HG03571 (cell line): Measurements from ENCODE around the gene FAM193A.
A peak's percentile ranks its signal among the peaks of the same experiment; 100 is the strongest.
"Not testable (repeated sequence)": the region's sequence is repeated elsewhere in the genome, so short reads cannot be mapped to it uniquely, and the experiment has no call there.

Experiments used
- ATAC-seq: cut with Tn5 transposase; IDR thresholded peaks from one replicate; pipeline ENCODE4 v1.9.1; 2021; ENCODE audit not compliant: unreplicated experiment

Gene FAM193A

GRCh38 chr4:2574009-2574408 lies 37.6 kb downstream of the FAM193A start:
- ATAC-seq = no peak

DNA sequence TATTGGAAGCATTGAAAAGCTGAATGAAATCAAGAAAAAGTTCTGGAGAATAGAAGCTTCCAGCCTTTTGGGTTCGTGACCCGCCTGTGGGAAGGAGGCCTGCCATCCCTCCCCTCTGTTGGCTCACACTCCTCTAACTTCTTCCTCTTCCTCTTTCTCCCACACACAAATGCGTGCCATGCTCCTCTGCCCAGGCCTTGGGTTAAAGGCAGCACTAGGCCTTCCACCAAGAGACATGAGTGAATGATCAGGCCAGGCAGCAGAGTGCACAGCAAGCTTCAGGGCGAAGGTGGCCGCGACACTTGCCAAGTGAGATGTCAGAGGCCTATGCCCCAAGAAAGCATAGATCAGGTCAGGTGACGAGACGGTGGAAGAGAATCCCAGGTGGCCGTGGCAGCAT lies 38.4 kb downstream of the FAM193A start:
- no peak for ATAC-seq

- no peak for ATAC-seq
Observed at GRCh38 chr4:2576290-2576689, 39.8 kb downstream of the FAM193A start.

- no peak for ATAC-seq
Observed at GRCh38 chr4:2578106-2578505, 41.7 kb downstream of the FAM193A start.

DNA sequence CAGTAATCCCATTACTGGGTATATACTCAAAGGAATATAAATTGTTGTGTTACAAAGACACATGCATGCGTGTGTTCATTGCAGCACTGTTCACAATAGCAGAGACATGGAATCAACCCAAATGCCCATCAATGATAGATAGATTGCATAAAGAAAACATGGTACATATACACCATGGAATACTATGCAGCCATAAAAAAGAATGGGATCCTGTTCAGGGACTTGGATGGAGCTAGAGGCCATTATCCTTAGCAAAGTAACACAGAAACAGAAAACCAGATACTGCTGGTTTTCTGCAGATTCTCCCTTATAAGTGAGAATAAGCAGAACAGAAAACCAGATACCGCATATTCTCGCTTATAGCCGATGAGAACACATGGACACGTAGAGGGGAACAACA lies 43.5 kb downstream of the FAM193A start:
- ATAC-seq = no peak

GRCh38 chr4:2583092-2583491 lies 46.6 kb downstream of the FAM193A start:
- ATAC-seq = no peak

- ATAC-seq = no peak
Observed at GRCh38 chr4:2583517-2583916, 47.1 kb downstream of the FAM193A start.

- no peak for ATAC-seq
Observed at GRCh38 chr4:2586502-2586901, 50.1 kb downstream of the FAM193A start.

DNA sequence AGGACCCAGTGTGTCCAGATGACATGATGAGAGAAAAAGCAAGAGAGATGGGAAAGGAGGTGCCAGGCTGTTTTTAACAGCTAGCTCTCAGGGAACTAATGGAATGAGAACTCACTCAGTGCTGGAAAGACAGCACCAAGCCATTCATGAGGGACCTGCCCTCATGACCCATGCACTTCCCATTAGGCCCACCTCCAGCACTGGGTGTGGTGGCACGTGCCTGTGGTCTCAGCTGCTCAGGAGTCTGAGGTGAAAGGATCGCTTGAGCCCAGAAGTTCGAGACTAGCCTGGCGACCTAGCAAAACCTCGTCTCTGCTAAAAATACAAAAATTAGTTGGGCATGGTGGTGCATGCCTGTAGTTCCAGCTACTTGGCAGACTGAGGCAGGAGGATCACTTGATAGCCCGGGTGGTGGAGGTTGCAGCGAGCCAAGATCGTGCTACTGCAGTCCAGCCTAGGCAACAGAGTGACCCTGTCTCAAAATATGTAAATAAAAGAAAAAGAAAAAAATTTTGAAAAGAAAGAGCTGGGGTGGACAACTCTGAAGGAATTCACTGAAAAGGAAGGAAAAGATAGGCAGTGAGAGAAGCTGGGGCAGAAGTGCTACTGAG lies 50.9 kb downstream of the FAM193A start:
- no peak for ATAC-seq

DNA sequence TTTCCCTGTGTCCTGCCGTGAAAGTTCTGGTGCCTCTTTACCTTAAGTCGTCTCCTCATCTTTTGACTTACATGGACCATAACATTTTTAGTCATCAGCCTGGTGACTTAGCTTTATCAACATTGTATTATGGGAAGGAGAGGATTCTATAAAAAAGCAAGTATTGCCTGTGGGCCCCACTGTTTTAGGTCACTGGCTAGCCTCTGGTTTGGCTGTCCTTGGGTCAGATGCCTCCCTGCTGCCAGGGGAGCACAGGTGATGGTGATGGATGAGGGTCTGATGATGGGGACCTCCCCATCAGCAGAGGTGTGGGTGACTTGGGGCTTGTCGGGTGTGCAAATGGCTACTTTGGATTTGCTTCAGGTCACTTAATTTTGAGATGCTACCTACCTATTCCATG lies 51.8 kb downstream of the FAM193A start:
- ATAC-seq = no peak

DNA sequence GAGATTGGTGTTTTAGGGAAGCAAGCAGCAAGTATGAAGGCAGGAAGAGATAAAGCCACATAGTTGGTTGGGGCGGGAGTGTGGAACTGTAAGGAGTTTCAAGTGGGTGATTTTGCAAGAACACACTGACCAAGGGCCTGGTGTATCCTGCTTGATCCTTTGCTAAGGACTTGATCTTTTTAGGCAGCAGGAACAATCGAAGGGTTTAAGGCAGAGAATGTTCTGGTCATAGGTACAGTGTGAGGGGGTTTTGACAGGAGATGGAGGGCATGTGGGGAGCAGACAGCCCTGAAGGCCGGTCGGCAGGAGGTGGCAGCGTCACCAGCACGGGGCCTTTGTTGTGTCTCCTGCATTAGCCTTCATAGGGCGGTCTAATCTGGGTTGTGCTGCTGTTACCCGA lies 54.7 kb downstream of the FAM193A start:
- no peak for ATAC-seq

- not testable (repeated sequence) for ATAC-seq
Observed at GRCh38 chr4:2592014-2592413, 55.6 kb downstream of the FAM193A start.

DNA sequence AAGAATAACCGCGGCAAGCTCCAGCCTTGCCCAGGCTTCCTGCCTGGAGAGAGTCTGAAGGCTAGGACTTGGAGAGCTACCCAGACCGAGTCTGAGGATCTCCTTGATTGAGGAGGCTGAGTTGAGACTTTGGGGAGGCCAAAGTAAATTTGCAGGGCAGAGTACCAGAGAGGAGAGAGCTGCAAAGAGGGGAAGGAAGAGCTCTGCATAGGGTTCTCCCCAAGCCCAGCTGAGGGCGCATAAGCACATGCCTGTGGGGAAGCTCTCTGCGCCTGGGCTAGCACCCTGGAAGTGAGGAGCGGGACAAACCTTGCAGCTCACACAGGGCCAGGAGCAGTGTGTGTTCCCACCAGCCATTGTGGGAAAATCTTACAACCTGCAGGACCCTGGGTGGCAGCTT lies 56.1 kb downstream of the FAM193A start:
- ATAC-seq = no peak

DNA sequence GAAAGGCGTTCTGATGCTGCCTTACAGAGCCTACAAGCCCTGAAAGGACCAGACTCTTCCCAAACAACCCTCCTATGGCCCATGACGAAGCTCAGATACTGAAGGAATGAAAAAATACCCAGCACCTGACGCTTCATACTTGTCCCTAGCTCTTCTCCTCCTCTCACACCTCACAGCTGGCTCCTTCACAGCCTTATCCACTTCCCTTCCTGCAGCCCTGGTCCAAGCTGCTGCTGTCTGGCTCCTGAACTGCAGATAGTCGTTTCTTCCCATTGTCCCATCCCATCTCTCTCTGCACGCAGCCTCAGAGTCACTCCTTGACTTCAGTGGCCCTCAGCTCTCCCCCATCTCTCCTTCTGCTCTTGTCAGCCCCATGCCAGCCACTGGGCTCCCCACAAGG lies 56.6 kb downstream of the FAM193A start:
- ATAC-seq = no peak

GRCh38 chr4:2595436-2595835 lies 59.0 kb downstream of the FAM193A start:
- no peak for ATAC-seq

DNA sequence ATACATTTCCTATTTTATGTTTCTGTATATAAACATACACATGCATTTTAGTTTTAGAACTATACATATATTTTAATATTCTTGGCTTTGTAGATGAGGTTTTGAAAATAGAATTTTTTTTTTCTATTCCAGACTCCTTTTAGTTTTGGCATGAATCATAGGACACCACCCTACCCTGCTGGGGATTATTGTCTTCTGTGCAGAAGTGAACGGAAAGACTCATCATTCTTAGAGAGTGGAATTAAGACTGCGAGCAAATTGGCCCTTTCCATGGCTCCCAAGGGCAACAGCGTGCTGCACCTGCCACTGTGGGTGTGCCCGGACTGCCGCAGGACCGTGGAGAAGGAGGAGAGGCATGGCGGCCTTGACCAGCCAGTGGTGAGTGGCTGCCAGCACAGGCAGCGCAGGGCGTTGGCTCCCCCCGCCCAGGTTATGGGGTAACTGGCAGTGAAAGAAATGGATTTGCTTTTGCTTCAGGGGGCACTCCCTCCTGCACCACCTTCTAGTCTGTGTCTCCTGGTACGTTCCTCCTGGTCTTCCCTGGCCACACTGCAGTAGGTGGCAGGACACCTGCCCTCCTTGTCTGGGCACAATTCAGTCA lies 59.6 kb downstream of the FAM193A start:
- ATAC-seq = no peak

GRCh38 chr4:2596611-2597010 lies 60.2 kb downstream of the FAM193A start:
- no peak for ATAC-seq

DNA sequence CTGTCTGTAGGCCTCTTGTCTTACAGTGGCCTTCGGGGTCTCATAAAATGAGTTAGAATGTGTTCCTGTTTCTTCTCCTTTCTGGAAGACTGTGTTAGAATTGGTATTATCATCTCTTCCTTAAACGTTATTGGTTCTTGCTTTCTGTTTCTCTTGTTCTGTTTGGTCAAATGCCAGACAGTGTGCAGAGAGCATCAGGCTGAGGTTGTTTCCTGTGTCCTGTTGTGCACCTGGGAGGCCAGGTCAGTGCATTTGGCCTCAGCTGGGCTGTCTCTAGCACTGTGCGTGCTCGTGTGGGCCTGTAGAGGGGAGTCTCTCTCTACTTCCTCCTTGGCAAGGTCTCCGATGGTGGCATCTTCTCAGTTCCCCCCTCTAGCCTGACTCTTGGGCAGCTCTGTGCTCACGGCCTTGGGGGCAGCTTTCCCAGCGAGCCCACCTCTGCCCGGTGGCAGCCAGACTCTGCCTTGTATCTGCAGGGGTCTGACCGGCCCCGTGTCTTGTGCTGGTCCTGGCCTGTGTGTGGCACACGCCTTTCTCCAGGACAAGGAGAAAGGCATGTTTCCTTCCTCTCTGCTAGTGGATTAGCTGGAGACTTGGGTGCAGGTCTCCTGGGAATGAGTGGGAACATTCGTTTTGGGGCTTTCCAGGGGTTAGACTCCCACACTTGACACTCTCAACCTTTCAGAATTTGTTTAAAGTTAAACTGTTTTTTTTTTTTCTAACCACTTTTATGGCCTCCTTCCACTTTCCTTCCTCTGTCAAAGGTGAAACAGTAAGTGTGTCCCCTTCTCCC lies 62.3 kb downstream of the FAM193A start:
- peak; percentile 72 for ATAC-seq

GRCh38 chr4:2599304-2599654 lies 62.8 kb downstream of the FAM193A start:
- ATAC-seq = no peak

DNA sequence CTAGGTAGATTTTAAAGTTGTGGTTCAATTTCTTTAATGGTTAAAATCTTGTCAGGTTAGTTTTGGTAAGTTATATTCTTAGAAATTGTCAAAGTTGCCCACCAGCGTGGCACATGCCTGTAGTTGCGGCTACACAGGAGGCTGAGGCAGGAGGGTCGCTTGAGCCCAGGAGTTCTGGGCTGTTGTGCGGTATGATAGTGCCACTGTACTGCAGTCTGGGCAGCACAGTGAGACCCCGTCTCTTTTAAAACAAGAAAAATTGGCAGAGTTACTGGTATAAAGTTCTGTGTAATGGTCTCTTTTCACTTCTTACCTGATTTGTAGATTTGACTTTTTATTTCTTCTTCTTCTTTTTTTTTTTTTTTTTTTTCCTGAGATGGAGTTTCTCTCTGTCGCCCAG lies 64.4 kb downstream of the FAM193A start:
- no peak for ATAC-seq

GRCh38 chr4:2604614-2605013 lies 68.2 kb downstream of the FAM193A start:
- ATAC-seq = no peak

DNA sequence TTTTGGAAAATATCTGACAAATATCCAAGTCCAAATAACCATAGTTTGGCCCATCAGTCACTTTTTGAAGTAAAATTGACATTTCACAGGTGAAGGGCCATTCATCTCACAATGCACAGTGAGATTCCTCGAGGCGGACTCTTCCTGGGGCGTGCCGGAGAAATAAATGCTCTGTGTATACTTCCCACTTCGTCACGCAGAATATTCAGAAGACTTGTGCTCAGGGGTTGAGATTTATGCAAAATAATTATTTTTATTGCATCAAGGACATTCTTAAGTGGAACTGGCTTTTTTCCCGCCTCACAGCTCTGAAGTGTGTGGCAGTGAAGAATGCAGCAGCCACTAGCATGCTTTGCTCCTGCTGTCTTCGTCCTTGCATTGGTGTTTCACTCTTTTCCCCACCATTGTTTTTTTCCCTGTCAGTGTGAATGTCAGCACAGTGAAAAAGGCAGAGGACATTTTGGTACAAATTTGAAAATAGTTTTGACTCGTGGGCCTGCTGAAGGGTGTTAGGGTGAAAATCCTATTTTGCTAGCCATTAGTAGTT lies 70.6 kb downstream of the FAM193A start:
- ATAC-seq = no peak
